HL-60 (cell line): ENCODE results near the gene COBLL1.

Source experiments
- DNase-seq, 2 experiments: peaks; one replicate each; pipeline ENCODE4 v3.0.0-alpha.2; 2010 to 2020; ENCODE audit warnings: low read depth in 1 of 2, low spot score in 1 of 2
- H3K27ac ChIP-seq: fragments of 250-450 bp; sonication (Bioruptor Pico); replicated peaks from 2 replicates; pipeline ENCODE4 v1.5.1; 2020; ENCODE audit warnings: mild to moderate bottlenecking, moderate library complexity
- H3K27me3 ChIP-seq: fragments of 250-450 bp; sonication (Bioruptor Pico); 2 replicates; pipeline ENCODE4 v1.5.1; 2021; ENCODE audit warnings: mild to moderate bottlenecking, moderate library complexity; ENCODE audit not compliant: insufficient read depth, poor library complexity, severe bottlenecking
- H3K4me3 ChIP-seq: replicated peaks from 2 replicates; pipeline ENCODE4 v1.5.1; 2011; ENCODE audit warnings: mild to moderate bottlenecking, control low read depth, low read length; ENCODE audit not compliant: insufficient read depth
- CTCF ChIP-seq: IDR thresholded peaks from one replicate; pipeline ENCODE4 v1.5.1; 2011; ENCODE audit warnings: low read length, control low read depth, inconsistent platforms; ENCODE audit not compliant: insufficient read depth
- GABPA ChIP-seq: IDR thresholded peaks from 2 replicates; pipeline ENCODE4 v1.6.1; 2012; ENCODE audit warnings: low read depth
- POLR2AphosphoS5 ChIP-seq: IDR thresholded peaks from 2 replicates; pipeline ENCODE4 v1.6.1; 2012; ENCODE audit warnings: low read depth
- REST ChIP-seq: IDR thresholded peaks from 2 replicates; pipeline ENCODE4 v1.6.1; 2012; ENCODE audit warnings: low read depth; ENCODE audit not compliant: insufficient replicate concordance
- SPI1 ChIP-seq: IDR thresholded peaks from 2 replicates; pipeline ENCODE4 v1.6.1; 2012; ENCODE audit warnings: low read depth, mild to moderate bottlenecking, borderline replicate concordance

COBLL1 gene

GRCh38 chr2:164887434-164888144 lies 46.0 kb upstream of the COBLL1 start:
- DNase-seq: no peak
- TF ChIP-seq GABPA (no peak), POLR2AphosphoS5 (no peak), REST (no peak), SPI1 (no peak), CTCF (no peak)
- Histone ChIP-seq H3K4me3 (no peak overlapping the region), H3K27ac (no peak overlapping the region), H3K27me3 (no peaks in the 10 kb centered on the region)

- no peak overlapping the region for H3K4me3 ChIP-seq
- DNase-seq: no peak
- no peak for TF ChIP-seq CTCF
- TF ChIP-seq REST: no peak
- TF ChIP-seq GABPA: no peak
- no peak for TF ChIP-seq POLR2AphosphoS5
- TF ChIP-seq SPI1: no peak
- H3K27ac ChIP-seq: no peak overlapping the region
- H3K27me3 ChIP-seq: no peaks in the 10 kb centered on the region
Measured at GRCh38 chr2:164882276-164882675, 40.7 kb upstream of the COBLL1 start.

- no peak for DNase-seq
- Histone ChIP-seq H3K27ac (no peak overlapping the region), H3K4me3 (no peak overlapping the region), H3K27me3 (no peaks in the 10 kb centered on the region)
- TF ChIP-seq REST (no peak), POLR2AphosphoS5 (no peak), CTCF (no peak)
Measured at GRCh38 chr2:164881524-164881923, 39.9 kb upstream of the COBLL1 start.
